Testis (tissue), 2 donors: ENCODE data around the gene LRFN5.

ENCODE experiments used
- CTCF ChIP-seq, 3 experiments: fragments of 450-650 bp in 2 of 3; fragments of 200-600 bp in 1 of 3; sonication (generic) in 1 of 3; IDR thresholded peaks; one replicate each; pipeline ENCODE4 v1.5.1; 2016 to 2019; ENCODE audit warnings: antibody characterized with exemption in 3 of 3, mild to moderate bottlenecking in 2 of 3, moderate library complexity in 1 of 3
- POLR2A ChIP-seq: fragments of 450-650 bp; IDR thresholded peaks from one replicate; pipeline ENCODE4 v1.6.1; 2017; ENCODE audit warnings: antibody characterized with exemption, mild to moderate bottlenecking, moderate library complexity

GRCh38 chr14:41743140-41743539, 136.5 kb downstream of the LRFN5 start:
- no peak for TF ChIP-seq CTCF (IDR thresholded peaks at IDR 0.05)
- no peak for TF ChIP-seq POLR2A
